Mucosa of descending colon (tissue), 3 donors: ENCODE data around the gene CDH26. TPM values are rescaled to one million over a fixed set of nuclear protein-coding genes. Genes with fewer than 3 reads are reported as not detected.

Source experiments
- ATAC-seq: fragments of 200-7000 bp; cut with Tn5 transposase; one replicate; pipeline ENCODE4 v1.9.1; 2020; ENCODE audit warnings: mild to moderate bottlenecking, moderate library complexity
- DNase-seq, 3 donors: peaks; one replicate each; pipeline ENCODE4 v3.0.0-alpha.2; 2020
- H3K36me3 ChIP-seq: fragments of 200-600 bp; one replicate; pipeline ENCODE4 v1.8.0; 2021; ENCODE audit warnings: low read depth, mild to moderate bottlenecking
- H3K4me1 ChIP-seq: fragments of 200-600 bp; one replicate; pipeline ENCODE4 v1.8.0; 2021; ENCODE audit warnings: low read depth, mild to moderate bottlenecking
- H3K4me3 ChIP-seq: fragments of 200-600 bp; one replicate; pipeline ENCODE4 v1.8.0; 2021; ENCODE audit warnings: mild to moderate bottlenecking
- H3K9me3 ChIP-seq: fragments of 200-600 bp; one replicate; pipeline ENCODE4 v1.8.0; 2021; ENCODE audit warnings: mild to moderate bottlenecking
- intact Hi-C, 2 donors: fragments of 100-400 bp; cut with DNase I in 1 of 2; cut with micrococcal nuclease in 1 of 2; formaldehyde crosslinking; loops; one replicate each; pipeline versions ENCODE4 v1.11.0 to v1.11.1; 2022; cut with DNase I, micrococcal nuclease
- total RNA-seq, 3 donors: library from RNA; stranded (reverse); fragmentation: NEBNext Ultra II Directional in 2 of 3; extraction: Animal tissue kit (Norgen Biotek cat#: 25700) in 2 of 3; gene quantifications; one replicate each; pipeline versions ENCODE4 v1.2.1 to v1.2.4, GENCODE V29; 2021 to 2023
- TF ChIP-seq, protein P1 (sequence below): fragments of 200-600 bp; IDR thresholded peaks from one replicate; pipeline ENCODE4 v1.8.0; 2022; ENCODE audit warnings: antibody characterized with exemption, mild to moderate bottlenecking
- donor health status: DM: no; HTN: no; CAD: no; lungs with moderate emphysema.
- donor health status: DM: no; HTN: no; CAD: no.
- donor health status: DM: no; HTN: yes; CAD: no.

CDH26 gene
- total RNA-seq, 3 donors from 2014 or later = 0.48 to 2.2 (median 1.4) TPM

DNA sequence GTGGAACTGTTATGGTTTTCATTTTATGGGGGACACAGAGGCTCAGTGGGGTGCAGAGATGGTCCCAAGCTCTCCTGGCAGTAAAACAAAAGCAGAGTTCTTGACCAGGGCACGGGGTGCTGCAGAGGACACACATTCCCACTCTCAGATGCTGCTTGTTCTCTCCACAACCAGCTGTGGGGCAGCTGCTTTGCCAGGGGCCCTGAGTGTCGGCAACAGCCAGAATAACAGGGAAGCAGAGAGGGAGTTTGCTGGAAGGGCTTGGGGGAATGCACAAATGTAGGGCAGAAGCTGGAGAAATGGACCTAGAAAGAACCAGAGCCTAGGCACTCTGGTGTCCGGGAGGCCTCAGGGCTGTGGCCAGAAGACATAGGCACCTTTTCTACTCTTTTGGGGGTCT, 93.7 kb downstream of the CDH26 start:
- no peak overlapping the region for H3K4me3 ChIP-seq
- no peaks in the 10 kb centered on the region for H3K9me3 ChIP-seq
- ATAC-seq (no peak), DNase-seq (no peak)
- no peaks in the 10 kb centered on the region for H3K36me3 ChIP-seq
- H3K4me1 ChIP-seq = no peaks in the 10 kb centered on the region
- intact Hi-C loops = no loop called here
- TF ChIP-seq, protein P1, sequence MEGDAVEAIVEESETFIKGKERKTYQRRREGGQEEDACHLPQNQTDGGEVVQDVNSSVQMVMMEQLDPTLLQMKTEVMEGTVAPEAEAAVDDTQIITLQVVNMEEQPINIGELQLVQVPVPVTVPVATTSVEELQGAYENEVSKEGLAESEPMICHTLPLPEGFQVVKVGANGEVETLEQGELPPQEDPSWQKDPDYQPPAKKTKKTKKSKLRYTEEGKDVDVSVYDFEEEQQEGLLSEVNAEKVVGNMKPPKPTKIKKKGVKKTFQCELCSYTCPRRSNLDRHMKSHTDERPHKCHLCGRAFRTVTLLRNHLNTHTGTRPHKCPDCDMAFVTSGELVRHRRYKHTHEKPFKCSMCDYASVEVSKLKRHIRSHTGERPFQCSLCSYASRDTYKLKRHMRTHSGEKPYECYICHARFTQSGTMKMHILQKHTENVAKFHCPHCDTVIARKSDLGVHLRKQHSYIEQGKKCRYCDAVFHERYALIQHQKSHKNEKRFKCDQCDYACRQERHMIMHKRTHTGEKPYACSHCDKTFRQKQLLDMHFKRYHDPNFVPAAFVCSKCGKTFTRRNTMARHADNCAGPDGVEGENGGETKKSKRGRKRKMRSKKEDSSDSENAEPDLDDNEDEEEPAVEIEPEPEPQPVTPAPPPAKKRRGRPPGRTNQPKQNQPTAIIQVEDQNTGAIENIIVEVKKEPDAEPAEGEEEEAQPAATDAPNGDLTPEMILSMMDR = no peak

DNA sequence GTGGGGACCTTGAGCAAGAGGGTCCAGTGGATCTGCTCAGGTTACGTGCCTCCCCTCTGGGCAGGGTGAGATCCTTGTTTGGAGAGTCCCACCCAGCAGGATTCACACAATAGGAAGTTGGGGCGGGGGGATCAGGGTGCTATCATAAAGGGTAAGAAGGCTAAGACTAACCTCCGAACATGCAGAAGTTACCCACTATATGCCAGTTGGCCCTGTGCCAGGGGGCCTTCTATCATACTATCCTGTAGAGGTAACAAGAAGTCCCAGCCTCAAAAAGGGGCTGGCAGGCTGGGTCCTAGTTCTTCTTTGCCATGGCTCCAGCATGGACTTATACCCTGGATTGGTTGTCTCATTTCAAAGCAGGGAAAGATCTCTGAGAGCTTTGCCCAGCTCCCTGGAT, 94.1 kb downstream of the CDH26 start:
- Histone ChIP-seq H3K4me3 (no peak overlapping the region), H3K4me1 (no peaks in the 10 kb centered on the region), H3K9me3 (no peaks in the 10 kb centered on the region), H3K36me3 (no peaks in the 10 kb centered on the region)
- intact Hi-C loops = no loop called here
- DNase-seq (no peak), ATAC-seq (no peak)
- TF ChIP-seq, protein P1 = no peak

DNA sequence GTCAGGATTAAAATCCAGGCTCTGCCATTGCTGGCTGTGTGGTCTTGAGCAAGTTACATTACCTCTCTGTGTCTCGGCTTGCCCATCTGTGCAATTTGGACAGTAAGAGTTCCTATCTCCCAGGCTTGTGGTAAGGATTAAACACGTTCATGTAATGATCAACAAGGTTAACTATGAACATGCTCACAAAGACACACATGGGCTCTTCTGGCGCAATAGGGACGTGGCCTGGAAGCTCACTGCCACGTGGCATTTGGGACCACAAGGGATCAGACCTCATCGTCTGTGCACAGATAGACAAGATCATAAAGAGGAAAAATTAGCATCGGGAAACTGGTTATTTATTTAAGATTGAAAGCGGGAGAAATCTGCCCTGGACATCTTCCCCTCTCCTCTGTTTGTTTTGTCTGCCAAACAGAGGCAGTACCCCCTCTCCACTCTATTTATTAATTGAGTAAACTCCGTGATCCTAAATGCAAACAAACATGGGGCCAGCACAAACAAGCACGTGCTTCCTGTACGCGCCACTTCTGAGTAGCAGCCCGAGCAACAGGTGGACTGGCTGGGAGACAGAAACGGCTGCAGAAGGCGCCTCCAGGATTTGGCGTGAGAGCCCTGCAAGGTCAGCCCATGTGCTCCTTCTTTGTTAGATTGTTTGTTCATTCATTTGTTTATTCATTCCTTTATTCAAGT, 95.0 kb downstream of the CDH26 start:
- H3K36me3 ChIP-seq = no peaks in the 10 kb centered on the region
- no peak for ATAC-seq
- DNase-seq = no peak
- TF ChIP-seq, protein P1 = no peak
- no peaks in the 10 kb centered on the region for H3K4me1 ChIP-seq
- H3K4me3 ChIP-seq = no peak overlapping the region
- intact Hi-C loops = no loop called here
- no peaks in the 10 kb centered on the region for H3K9me3 ChIP-seq

DNA sequence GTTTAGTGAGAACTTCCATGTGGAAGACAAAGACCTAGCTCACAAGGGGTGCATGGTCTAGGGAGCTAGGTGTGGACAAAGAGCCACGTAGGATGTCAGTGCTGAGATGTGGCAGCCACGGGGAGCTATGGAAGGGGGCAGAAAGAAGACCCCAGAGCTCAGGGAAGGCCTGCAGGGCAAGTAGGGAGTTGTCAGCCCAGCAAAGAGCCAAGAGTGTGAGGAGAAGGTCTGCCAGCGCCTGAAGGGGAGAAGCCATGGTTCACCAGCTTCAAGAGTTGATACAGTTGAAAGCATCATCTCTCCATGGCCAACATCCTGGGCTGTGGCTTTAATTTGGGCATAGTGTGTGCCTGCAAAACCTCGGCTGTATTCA, 95.6 kb downstream of the CDH26 start:
- ATAC-seq (no peak), DNase-seq (no peak)
- no peaks in the 10 kb centered on the region for H3K36me3 ChIP-seq
- no peak overlapping the region for H3K4me3 ChIP-seq
- TF ChIP-seq, protein P1 = no peak
- intact Hi-C loops = no loop called here
- H3K9me3 ChIP-seq = no peaks in the 10 kb centered on the region
- no peaks in the 10 kb centered on the region for H3K4me1 ChIP-seq

DNA sequence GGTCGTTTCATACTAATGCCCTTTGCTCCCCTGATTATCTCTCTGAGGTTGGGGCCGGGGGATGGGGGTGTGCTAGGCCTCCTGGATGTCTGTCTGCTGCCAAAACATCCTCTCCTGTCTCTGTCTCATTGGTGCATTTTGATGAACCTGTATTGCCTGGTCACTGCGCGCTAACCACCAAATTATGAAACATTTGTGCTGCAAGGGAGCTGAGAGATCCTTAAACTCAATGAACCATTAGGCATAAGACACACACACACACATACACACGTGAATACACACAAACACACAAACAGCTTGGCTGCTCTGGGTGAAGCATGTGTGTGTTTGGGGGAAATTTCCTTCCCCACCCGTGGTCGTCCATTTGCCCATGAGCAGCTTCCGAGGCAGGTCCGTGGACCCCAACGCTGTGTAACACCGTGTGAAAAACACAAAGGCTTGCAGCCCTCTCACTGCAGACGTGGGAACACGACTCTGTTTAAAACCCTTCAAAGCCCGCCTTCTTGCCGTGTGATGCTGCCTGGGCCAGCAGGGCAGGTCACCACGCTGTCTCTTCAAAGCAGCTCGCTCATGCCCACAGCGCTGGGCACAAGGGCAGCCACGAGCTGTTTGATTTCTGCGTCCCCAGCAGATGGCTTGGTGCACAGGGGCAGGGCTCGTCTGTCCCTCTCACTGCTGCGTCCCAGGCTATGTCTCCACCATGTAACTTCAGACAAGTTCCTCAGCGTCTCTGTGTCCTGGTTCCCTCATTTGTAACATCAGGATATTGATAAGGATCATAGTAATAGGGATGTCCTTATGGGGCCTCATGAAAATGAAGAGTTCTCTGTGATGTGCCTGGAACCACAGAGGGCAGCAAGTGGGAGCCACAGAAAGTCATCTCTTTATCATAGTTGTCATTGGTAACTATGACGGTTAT, 96.8 kb downstream of the CDH26 start:
- intact Hi-C loops = no loop called here
- no peaks in the 10 kb centered on the region for H3K4me1 ChIP-seq
- DNase-seq (no peak), ATAC-seq (no peak)
- H3K36me3 ChIP-seq = no peaks in the 10 kb centered on the region
- TF ChIP-seq, protein P1 = no peak
- no peaks in the 10 kb centered on the region for H3K9me3 ChIP-seq
- no peak overlapping the region for H3K4me3 ChIP-seq
